NCI-H748 treated with DMSO at 0.1 percent for 48 hours (cell line): ENCODE measurements around the gene MYL6.
"Not testable (repeated sequence)": the region's sequence is repeated elsewhere in the genome, so short reads cannot be mapped to it uniquely, and the experiment has no call there.

Source experiments
- DNase-seq: peaks from one replicate; lab custom pipeline; 2025; lab: John Stamatoyannopoulos, UW

MYL6 gene

GRCh38 chr12:56158029-56158925, at the start of gene MYL6:
MYL6 (plus strand) TSS chr12:56158359; CDS start chr12:56158402, 43 bp downstream.
- DNase-seq = peak; percentile 96

GRCh38 chr12:56110571-56110970, 47.6 kb upstream of the MYL6 start:
- no peak for DNase-seq

GRCh38 chr12:56114084-56114483, 44.1 kb upstream of the MYL6 start:
- DNase-seq = no peak

GRCh38 chr12:56115329-56115728, 42.8 kb upstream of the MYL6 start:
- DNase-seq = no peak

GRCh38 chr12:56116267-56117081, 41.7 kb upstream of the MYL6 start, which contains the start of gene RPL41:
RPL41 (plus strand) TSS chr12:56116633.
- DNase-seq = peak; percentile 94

GRCh38 chr12:56117082-56117706, 41.0 kb upstream of the MYL6 start:
- not testable (repeated sequence) for DNase-seq

- peak; percentile 97 for DNase-seq
Observed at GRCh38 chr12:56117778-56118687, 40.1 kb upstream of the MYL6 start, which contains the start of gene ZC3H10. ZC3H10 (plus strand) TSS chr12:56118266; CDS start chr12:56120563, 2,297 bp downstream.

- DNase-seq = no peak
Observed at GRCh38 chr12:56118688-56119357, 39.3 kb upstream of the MYL6 start.

- DNase-seq = peak; percentile 67
Observed at GRCh38 chr12:56119361-56119796, 38.8 kb upstream of the MYL6 start.

GRCh38 chr12:56120158-56120846, 37.9 kb upstream of the MYL6 start:
- no peak for DNase-seq

- DNase-seq = no peak
Observed at GRCh38 chr12:56121204-56121870, 36.8 kb upstream of the MYL6 start.

- no peak for DNase-seq
Observed at GRCh38 chr12:56122637-56123036, 35.5 kb upstream of the MYL6 start.

GRCh38 chr12:56124133-56124532, 34.0 kb upstream of the MYL6 start:
- DNase-seq = no peak

- no peak for DNase-seq
Observed at GRCh38 chr12:56126732-56127239, 31.4 kb upstream of the MYL6 start.

GRCh38 chr12:56127485-56127887, 30.7 kb upstream of the MYL6 start:
- no peak for DNase-seq

GRCh38 chr12:56127888-56128669, 30.1 kb upstream of the MYL6 start, which contains the start of gene ESYT1:
ESYT1 (plus strand) TSS chr12:56128267; CDS start chr12:56128320, 53 bp downstream.
- DNase-seq = peak; percentile 98

GRCh38 chr12:56128670-56129205, 29.4 kb upstream of the MYL6 start:
- no peak for DNase-seq
